Keratinocyte (primary cell): Measurements from ENCODE around the gene TRIM49C.
"Not testable (repeated sequence)": the region's sequence is repeated elsewhere in the genome, so short reads cannot be mapped to it uniquely, and the experiment has no call there.

ENCODE experiments used
- CTCF ChIP-seq, 3 experiments: IDR thresholded peaks in 1 of 3; conservative IDR thresholded peaks in 1 of 3; optimal IDR thresholded peaks in 1 of 3; 2 replicates in 2 of 3; 3 replicates in 1 of 3; pipeline versions ENCODE3 to v1.5.1; 2011; ENCODE audit warnings: low read length in 3 of 3, mild to moderate bottlenecking in 3 of 3, moderate library complexity in 2 of 3, control low read depth in 1 of 3, inconsistent platforms in 1 of 3; ENCODE audit not compliant: insufficient read depth in 2 of 3; ENCODE audit errors: extremely low read depth in 1 of 3
- EZH2 ChIP-seq: IDR thresholded peaks from one replicate; pipeline ENCODE4 v1.6.1; 2012; ENCODE audit warnings: inconsistent platforms, mild to moderate bottlenecking, low read length, moderate library complexity

GRCh38 chr11:90051591-90052209 is 20.8 kb downstream of the TRIM49C start:
- TF ChIP-seq EZH2; CTCF (optimal IDR thresholded peaks at IDR 0.05 in 1 of 3, IDR thresholded peaks at IDR 0.05 in 1 of 3, conservative IDR thresholded peaks at IDR 0.05 in 1 of 3; ENCODE audit: extremely low read depth in 1 of 3, insufficient read depth in 2 of 3, low read length in 3 of 3): not testable (repeated sequence)
